Left colon (tissue), 2 donors: ENCODE data around the gene PTGER4. TPM values are rescaled to one million over a fixed set of nuclear protein-coding genes. Genes with fewer than 3 reads are reported as not detected.

ENCODE experiments used
- ATAC-seq: fragments of 200-7000 bp; cut with Tn5 transposase; one replicate; pipeline ENCODE4 v1.9.1; 2020; ENCODE audit warnings: mild to moderate bottlenecking, moderate library complexity
- DNase-seq, 2 donors: peaks; one replicate each; pipeline ENCODE4 v3.0.0-alpha.2; 2020
- intact Hi-C, 2 donors: fragments of 100-400 bp; cut with DNase I in 1 of 2; cut with micrococcal nuclease in 1 of 2; formaldehyde crosslinking; loops; one replicate each; pipeline versions ENCODE4 v1.11.2 to v1.14.0; 2022; cut with DNase I, micrococcal nuclease
- total RNA-seq, 2 donors: library from RNA; stranded (reverse); fragmentation: NEBNext Ultra II Directional; extraction: Animal tissue kit (Norgen Biotek cat#: 25700); gene quantifications; one replicate each; pipeline ENCODE4 v1.2.1, GENCODE V29; 2021
- donor health status: DM: no; HTN: no; CAD: no.
- donor health status: DM: yes; HTN: yes; CAD: no.

Gene PTGER4
- total RNA-seq, 2 donors from 2014 or later = 56.7 to 58.2 TPM

DNA sequence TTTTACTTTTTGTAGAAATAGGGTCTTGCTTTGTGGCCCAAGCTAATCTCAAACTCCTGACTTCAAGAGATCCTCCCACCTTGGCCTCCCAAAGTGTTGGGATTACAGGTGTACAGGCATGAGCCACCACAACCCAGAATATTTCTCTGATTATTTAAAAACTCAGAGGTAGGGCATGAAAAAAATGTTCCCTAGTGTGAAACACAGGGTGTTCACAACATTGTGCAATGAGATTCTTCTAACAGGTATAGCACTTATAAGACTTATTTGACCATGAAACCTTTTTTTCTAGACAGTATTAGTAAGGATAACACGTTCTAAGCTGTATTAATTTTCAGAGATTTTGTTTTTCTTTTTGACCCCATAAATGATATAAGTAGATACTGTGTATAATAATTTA, 13.1 kb upstream of the PTGER4 start:
- DNase-seq = no peak
- intact Hi-C loops = no loop called here
- ATAC-seq = no peak

DNA sequence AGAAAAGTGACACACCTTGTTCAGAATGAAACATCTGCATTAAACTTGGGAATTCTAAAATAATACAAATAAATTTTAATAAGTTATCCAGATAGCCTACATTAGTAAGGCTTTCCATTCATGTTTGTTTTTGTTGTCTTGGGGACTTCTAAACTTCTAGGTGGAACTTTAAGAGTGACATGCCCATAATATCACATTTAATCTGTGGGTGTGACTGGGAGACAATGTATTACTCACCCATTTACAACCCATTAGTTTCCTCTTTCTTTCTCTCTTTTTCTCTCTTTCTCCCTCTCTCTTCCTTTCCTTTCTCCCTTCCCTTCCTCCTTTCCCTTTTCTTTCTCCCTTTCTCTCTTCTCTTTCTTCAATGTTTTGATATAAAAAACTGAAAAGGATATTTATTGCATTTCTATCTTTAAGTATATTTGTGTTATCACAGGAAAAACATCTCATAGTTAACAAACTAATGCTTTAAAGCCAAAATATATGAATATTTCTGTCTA, 12.5 kb upstream of the PTGER4 start:
- intact Hi-C loops = no loop called here
- ATAC-seq = peak; percentile 61
- DNase-seq = no peak

DNA sequence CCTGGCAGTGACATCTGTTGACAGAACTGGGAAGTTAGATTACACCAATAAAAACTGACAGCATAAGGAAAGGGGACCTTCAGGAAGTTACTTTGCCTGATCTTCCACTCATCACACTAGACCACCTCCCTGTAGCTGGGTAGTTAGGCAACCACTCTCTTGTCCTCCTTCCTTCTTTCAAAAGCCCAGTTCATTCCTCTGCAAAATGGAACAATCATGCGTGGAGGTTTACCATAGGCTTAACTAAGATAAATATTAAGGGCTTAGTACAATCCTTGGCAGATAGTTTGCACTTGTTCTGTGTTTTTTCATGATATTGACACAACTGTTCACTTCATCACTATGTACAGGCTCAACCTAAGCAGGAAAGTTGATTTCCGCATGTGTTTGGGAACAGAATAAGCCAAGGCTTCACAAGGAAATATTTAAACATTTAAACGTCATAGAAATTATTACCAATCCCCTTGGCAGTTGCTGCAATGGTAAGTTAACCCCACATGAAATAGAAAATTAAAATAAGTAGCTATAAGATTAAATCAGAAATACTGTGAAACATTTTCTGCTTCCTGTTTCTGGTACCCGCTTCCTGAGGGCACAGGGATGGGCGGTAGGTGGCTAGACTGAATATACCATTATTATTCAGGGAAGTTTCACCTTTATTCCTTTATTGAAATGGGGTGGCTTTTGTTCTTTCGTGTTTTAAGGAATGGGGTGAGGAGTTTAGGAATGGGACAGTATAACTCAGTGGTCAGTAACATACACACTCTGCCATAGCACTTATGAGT, 9.9 kb upstream of the PTGER4 start:
- intact Hi-C loops = no loop called here
- ATAC-seq (peak; percentile 58), DNase-seq (no peak)

DNA sequence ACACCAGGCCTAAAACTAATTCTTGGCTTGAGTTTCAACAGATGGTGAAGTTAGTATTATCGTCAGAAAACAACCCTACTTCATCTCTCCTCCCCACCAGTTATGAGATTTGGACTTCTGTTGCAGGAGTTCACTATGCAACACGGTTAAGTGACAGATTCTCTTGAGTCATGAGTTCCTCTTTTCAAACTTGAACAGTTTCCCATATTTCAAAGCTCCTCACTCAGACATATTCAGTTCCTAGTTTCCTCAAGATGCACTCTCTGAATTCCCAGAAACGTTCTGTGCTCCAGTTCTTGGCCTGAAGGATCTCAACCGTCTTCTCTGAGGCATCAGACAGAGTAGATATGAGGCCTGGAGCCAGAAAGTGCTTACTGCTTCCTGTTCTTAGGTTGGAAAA, 7.3 kb upstream of the PTGER4 start:
- intact Hi-C loops = no loop called here
- ATAC-seq = no peak
- no peak for DNase-seq

DNA sequence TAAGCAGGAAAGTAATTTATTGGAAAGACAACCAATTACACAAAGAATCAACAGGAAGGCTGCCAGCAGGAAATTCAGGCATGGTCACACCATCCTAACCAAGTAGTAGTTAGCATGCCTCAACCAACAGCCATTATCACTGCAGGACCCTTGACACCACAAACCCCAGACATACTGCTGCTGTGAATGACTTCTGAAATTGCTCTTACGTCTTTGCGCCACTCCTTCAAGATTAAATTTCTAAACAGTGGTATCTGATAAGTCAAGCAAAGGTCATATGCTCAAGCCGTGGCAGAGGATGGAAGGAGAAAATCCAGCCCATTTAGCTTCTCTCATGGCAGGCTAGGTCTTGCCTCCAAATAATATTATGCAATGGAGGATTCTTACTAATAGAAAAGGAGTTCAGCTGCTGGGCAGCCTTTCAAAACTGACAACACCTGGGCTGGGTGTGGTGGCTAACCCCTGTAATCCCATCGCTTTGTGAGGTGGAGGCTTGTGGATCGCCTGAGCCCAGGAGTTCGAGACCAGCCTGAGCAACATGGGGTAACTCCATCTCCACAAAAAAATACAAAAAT, 5.0 kb upstream of the PTGER4 start:
- ATAC-seq (no peak), DNase-seq (no peak)
- intact Hi-C loops = no loop called here

DNA sequence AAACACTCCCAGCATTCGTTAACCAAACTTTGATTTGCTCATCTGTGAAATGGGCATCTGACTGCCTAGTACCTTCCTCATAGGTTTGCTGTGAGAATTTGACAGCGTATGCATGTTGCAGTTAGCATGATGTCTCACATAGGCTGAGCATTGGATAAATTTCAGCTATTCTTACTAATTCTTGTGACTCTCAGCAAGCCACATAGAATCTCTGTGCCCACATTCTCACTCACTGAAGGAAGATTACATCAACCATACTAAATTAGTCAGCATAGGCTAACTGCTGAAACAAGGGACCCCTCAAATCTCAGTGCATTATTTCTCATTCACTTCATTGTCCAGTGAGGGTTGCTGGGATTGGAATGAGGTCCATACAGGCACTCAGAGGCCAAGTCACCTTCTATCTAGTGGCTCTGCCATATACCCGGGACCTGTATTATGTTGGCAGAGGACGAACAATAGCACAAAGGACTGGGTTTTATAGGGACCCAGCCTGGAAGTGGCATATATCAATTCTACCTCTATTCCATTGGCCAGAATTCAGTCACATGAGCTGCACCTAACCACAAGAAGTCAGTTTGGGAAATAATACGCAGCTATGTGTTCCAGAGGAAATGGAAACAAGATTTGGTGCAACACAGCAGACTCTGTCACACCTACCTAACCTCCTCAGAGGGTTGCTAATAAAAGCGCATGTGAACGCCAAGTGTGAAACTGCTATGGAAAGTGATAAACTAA, 4.2 kb upstream of the PTGER4 start:
- ATAC-seq = no peak
- DNase-seq = no peak
- intact Hi-C loops = no loop called here

DNA sequence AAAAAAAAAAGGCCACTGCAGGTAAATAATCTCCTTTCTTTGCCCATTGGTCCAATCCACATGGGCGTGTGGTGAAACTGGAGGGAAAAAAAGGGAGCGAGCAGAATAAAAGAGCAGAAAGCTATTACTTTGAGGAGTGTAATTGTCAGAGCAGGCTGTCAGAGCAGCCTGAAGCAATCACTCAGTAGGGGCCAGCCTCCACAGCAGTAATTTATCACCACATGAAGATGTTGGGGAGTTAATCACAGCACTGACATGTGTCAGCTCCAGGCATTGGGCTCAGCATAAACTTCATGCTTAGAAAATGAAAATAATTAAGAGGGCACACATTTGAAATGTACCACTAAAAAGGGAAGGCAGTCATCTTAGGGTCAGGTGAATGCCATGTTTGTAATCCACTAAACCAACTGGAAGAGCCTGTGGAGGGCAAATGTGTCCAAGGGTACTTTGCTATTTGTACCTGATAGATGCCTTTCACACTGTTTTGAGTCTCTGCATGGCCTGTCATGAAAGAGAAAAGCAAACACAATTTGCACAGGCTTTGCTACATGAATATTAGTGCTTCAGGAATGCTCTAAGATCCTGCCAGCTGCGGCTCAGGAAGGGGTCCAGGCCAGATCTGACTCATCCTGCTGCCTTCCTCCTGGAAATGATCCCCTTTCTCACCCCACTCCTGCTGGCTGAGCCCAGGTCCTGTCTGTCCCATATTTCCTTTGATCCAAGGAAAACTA, 2.9 kb upstream of the PTGER4 start:
- DNase-seq (peak in 1 of 2 donors; percentile 46), ATAC-seq (no peak)
- intact Hi-C loops = no loop called here

DNA sequence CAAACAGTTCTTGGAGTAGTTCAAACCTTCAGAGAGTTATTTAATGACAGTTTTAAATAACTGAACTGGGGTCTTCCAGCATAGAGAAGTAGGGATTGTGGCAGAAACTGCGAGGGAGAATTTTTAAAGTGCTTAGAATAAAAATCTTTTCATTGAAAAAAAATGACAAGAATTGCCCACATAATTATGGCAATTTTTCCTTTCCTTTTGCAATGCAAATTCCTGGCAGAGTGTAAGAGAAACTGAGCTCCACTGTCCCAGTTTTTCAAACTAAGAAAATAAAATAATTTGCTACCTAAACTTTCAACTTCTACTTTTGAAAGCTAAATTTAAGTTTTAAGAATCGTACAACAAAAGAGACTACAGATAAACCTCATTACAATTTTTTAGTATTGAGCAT, 2.3 kb upstream of the PTGER4 start:
- ATAC-seq = no peak
- no peak for DNase-seq
- intact Hi-C loops = no loop called here

DNA sequence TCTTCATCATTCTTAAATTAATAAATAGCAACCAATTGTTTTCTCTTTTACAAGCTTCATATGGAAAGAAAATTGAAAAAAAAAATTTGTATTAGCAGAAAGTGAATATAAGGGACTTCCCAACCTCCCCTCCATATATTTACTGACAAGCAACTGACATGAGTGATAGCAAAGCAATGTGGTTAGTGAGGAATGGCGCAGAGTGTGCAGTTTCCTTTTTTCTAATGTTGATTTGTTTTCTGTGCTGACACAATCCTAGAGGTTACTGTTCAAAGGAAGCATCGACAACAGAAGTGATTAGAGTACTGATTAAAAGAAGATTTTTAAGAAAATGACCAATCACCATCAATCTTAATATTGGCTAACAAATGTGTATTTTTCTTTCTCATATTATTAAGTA, 1.7 kb upstream of the PTGER4 start:
- no peak for DNase-seq
- intact Hi-C loops = no loop called here
- ATAC-seq = no peak

DNA sequence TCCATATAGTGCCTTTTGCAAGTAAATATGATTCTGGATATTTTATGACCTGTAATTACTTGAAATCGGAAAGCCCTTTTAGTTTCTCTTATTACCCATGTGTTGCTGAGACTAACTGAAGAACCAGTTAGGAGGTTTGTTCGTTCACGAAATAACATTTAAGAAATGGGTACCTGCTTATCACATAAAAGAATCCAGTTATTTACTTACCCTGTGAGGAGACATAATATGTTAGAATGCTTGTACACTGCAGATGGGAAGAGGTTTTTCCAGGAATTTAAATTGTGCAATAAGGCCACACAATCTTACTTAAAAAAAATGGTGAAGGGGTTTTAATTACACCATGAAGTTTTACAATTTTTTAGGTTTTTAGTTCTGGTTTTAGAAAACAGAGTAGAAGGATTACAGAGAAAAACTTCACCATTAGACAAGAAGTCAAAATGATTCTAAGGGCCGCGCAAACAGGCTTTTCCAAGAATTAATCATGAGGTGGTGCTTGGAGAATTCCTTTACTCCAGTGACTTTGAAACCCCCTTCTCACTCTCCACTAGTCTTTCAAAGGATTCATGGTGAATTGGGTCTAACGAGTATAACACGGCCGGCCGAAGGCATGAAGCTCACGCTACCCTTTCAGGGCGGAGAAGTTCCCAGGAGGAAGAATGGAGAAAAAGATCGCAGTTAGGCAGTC, 1.1 kb upstream of the PTGER4 start:
- DNase-seq = no peak
- ATAC-seq = no peak
- intact Hi-C loops = no loop called here

DNA sequence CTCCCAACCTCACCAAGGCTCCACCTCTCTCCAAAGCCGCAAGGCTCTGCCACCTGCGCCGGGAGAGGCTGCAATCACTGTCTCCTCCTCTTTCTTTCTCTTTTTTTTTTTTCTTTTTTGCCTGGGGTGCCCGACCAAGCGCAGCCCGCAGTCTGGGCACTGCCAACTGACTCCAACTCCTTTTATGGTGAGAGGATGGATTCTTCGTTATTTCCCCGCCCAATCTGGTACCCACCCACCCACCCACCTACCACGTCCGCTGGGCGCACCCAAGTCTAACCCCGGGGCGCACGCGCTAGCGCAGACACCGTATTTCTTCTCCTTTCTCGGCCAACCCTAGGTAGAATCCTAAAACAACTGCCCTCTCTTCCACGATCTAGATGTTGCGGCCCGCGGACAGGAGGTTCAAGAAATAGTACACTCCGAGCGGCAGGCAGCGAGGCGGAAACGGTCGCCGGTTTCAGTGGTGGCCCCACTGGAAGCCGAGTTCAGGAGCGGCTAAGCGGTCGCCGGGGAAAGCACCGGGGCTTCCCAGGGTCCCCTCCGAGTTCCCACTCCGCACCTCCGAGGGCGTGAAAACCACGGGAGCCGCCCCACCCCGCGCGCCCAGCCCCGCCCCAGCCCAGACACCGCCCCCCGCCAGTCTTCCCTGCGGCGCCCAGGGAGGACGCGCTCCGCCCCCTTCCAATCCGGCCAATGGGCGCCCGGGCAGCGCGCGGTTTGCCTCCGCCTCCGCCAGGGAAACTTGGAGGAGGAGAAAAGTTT, 385 bp upstream of the PTGER4 start:
- ATAC-seq (peak; percentile 80), DNase-seq (peak; percentile 94 to 95)
- intact Hi-C loops = no loop called here

DNA sequence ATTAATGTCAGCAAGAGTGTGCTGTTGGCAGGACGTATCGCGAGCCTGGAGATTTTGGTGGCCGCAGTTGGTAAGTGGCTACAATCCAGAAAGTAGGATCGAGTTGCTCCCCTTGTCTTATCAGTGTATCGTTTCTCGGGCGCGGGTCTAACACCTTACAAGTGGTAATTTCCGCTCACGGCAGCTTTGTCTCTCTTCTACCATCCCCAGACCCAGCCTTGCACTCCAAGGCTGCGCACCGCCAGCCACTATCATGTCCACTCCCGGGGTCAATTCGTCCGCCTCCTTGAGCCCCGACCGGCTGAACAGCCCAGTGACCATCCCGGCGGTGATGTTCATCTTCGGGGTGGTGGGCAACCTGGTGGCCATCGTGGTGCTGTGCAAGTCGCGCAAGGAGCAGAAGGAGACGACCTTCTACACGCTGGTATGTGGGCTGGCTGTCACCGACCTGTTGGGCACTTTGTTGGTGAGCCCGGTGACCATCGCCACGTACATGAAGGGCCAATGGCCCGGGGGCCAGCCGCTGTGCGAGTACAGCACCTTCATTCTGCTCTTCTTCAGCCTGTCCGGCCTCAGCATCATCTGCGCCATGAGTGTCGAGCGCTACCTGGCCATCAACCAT, 1.1 kb downstream of the PTGER4 start:
- DNase-seq (peak; percentile 37 to 60), ATAC-seq (no peak)
- intact Hi-C loops = loop anchor here in 1 of 2 donors (10.0 kb wide), 1 partner anchor 966 kb away; no protein-coding TSS in a partner anchor

DNA sequence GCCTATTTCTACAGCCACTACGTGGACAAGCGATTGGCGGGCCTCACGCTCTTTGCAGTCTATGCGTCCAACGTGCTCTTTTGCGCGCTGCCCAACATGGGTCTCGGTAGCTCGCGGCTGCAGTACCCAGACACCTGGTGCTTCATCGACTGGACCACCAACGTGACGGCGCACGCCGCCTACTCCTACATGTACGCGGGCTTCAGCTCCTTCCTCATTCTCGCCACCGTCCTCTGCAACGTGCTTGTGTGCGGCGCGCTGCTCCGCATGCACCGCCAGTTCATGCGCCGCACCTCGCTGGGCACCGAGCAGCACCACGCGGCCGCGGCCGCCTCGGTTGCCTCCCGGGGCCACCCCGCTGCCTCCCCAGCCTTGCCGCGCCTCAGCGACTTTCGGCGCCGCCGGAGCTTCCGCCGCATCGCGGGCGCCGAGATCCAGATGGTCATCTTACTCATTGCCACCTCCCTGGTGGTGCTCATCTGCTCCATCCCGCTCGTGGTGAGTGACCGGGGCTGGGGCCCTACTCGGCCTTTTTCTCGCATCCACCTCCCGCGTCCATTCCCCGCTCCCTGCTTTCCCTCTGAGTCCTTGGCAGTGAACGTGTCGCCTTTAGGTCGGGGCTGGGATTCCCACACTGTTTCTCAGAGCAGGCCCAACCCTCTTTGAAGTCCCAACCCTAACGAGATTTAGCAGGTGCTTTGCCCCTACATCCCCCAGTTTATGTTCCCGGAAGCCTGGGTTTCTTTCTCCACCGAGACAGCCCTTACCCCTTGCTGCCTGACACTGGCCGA, 1.8 kb downstream of the PTGER4 start:
- ATAC-seq (peak; percentile 12), DNase-seq (peak; percentile 36 to 62)
- intact Hi-C loops = loop anchor here in 1 of 2 donors (10.0 kb wide), 1 partner anchor 967 kb away; no protein-coding TSS in a partner anchor

DNA sequence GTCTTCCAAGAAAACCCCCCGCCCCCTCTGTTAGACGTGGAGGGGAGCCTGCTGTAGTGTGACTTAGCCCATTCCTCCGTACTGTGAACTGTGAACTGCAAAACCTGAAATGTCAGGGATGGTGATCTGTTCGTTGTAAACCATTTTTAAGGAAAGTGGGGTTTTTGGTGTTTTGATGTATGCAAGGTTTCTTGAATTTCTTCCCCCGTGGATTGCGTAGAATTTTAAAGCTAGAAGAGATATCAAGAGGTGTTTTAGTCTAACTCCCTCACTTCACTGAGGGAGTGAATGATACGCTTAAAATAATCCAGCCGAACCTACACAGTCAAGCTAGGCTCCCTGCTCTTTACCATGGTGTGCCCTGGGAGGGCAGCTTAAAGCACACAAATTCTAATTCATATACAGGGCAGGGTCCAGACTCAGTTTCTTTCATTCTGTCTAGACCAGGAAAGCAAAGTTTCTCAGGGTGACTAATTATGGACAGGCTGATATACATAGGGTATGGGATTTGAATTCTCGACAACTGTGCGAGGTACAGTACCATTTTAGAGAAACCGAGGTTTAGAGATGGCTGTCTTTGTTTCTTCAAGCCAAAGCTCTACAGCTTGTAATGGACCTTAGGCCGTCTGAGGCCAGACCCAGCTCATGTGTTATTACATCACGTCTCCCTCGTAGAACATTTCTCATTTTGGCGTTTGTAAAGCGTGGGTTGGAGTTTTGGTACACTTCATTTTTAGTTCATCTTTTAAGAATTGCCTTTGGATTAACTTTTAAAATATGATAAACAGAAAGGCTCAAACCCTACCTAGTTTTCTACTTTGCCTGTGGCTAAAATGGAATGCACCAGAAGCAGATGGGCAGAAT, 2.7 kb downstream of the PTGER4 start:
- DNase-seq = no peak
- intact Hi-C loops = loop anchor here in 1 of 2 donors (10.0 kb wide), 1 partner anchor 968 kb away; no protein-coding TSS in a partner anchor

DNA sequence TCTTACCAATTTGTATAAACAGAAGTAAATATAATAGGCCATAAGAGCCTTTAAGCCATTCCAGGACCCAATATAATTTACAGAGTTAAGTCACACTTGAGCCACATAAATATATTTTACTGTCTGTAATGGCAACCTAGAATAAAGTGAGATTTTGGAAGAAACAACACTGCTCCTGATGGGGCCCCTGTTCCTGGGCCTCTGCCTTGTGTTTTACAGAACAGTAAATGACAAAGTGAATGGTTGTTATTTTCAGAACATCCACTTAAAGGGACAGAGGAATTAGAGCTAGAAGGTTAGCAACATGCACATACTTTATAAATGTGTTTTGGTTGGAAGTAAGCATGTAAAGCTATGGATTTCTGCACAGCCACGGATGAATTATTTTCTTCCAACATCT, 3.6 kb downstream of the PTGER4 start:
- DNase-seq (no peak), ATAC-seq (no peak)
- intact Hi-C loops = loop anchor here in 1 of 2 donors (10.0 kb wide), 1 partner anchor 969 kb away; no protein-coding TSS in a partner anchor

More for the DNA sequence above, 2.7 kb downstream of the PTGER4 start:
- no peak for ATAC-seq
